B cell (primary cell): ENCODE measurements around the gene PTPN21. TPM values are rescaled to one million over a fixed set of nuclear protein-coding genes. Genes with fewer than 3 reads are reported as not detected.

Experiments used
- ATAC-seq: fragments of 200-7000 bp; cut with Tn5 transposase; one replicate; pipeline ENCODE4 v1.10.0; 2021; ENCODE audit warnings: low read depth, mild to moderate bottlenecking, moderate number of reproducible peaks, moderate library complexity
- CTCF ChIA-PET: fragments of 350-600 bp; sonication (Branson Sonifier 250); formaldehyde crosslinking; loops from one replicate; lab custom pipeline; 2021; ENCODE audit warnings: antibody characterized with exemption, inconsistent platforms; lab: Charles Lee
- POLR2A ChIA-PET: fragments of 350-600 bp; sonication (Branson Sonifier 250); formaldehyde crosslinking; loops from one replicate; lab custom pipeline; 2021; ENCODE audit warnings: antibody characterized with exemption; lab: Charles Lee
- DNase-seq: peaks from one replicate; pipeline ENCODE4 v3.0.0; 2013
- H2AFZ ChIP-seq: 2 replicates; pipeline ENCODE4 v1.6.1; 2012; ENCODE audit warnings: mild to moderate bottlenecking, low read depth, low read length; ENCODE audit not compliant: insufficient read depth, poor library complexity, severe bottlenecking
- H3K27ac ChIP-seq, 2 donors: 1 replicate in 1 of 2; 2 replicates in 1 of 2; pipeline ENCODE4 v1.5.1; 2012 to 2013; ENCODE audit warnings: low read length in 2 of 2, mild to moderate bottlenecking in 2 of 2, moderate library complexity in 1 of 2
- H3K27me3 ChIP-seq, 4 experiments: fragments of 200-600 bp in 1 of 4; sonication (generic) in 1 of 4; replicated peaks in 1 of 4; 1 replicate in 2 of 4; 2 replicates in 2 of 4; pipeline versions ENCODE4 v1.6.1 to v1.7.0; 2013 to 2016; ENCODE audit warnings: low read length in 3 of 4, mild to moderate bottlenecking in 2 of 4, mixed read lengths in 1 of 4, moderate library complexity in 1 of 4; ENCODE audit not compliant: insufficient read depth in 4 of 4, control insufficient read depth in 3 of 4; ENCODE audit errors: control extremely low read depth in 1 of 4
- H3K36me3 ChIP-seq, 2 experiments: replicated peaks in 1 of 2; 1 replicate in 1 of 2; 2 replicates in 1 of 2; pipeline versions ENCODE4 v1.6.1 to v1.7.1; 2013; ENCODE audit warnings: low read length in 1 of 2; ENCODE audit not compliant: insufficient read depth in 2 of 2, control insufficient read depth in 1 of 2; ENCODE audit errors: control extremely low read depth in 1 of 2, extremely low read depth in 1 of 2
- H3K4me1 ChIP-seq, 2 donors: fragments of 200-600 bp in 1 of 2; sonication (generic) in 1 of 2; 1 replicate in 1 of 2; 2 replicates in 1 of 2; pipeline versions ENCODE4 v1.5.1 to v1.6.1; 2013 to 2017; ENCODE audit warnings: low read length in 2 of 2; ENCODE audit not compliant: control insufficient read depth in 2 of 2, insufficient read depth in 2 of 2
- H3K4me2 ChIP-seq: replicated peaks from 2 replicates; pipeline ENCODE3; 2012; ENCODE audit warnings: mild to moderate bottlenecking, low read depth, low read length; ENCODE audit not compliant: poor library complexity, severe bottlenecking
- H3K4me3 ChIP-seq, 5 experiments: fragments of 200-600 bp in 1 of 5; sonication (generic) in 1 of 5; 1 replicate in 3 of 5; 2 replicates in 2 of 5; pipeline versions ENCODE4 v1.5.1 to v1.7.0; 2011 to 2016; ENCODE audit warnings: low read length in 4 of 5, mild to moderate bottlenecking in 4 of 5, low read depth in 2 of 5, control low read depth in 1 of 5, moderate library complexity in 1 of 5; ENCODE audit not compliant: insufficient read depth in 1 of 5; ENCODE audit errors: control extremely low read depth in 1 of 5, extremely low read depth in 1 of 5
- H3K79me2 ChIP-seq: fragments of 200-600 bp; sonication (generic); one replicate; pipeline ENCODE4 v1.6.0; 2016; ENCODE audit warnings: low read length; ENCODE audit not compliant: control insufficient read depth, insufficient read depth
- H3K9ac ChIP-seq: fragments of 200-600 bp; sonication (generic); 2 replicates; pipeline ENCODE4 v1.6.1; 2017; ENCODE audit warnings: mild to moderate bottlenecking, low read length, moderate library complexity
- H3K9me3 ChIP-seq, 3 donors: one replicate each; pipeline versions ENCODE4 v1.6.1 to v1.7.1; 2013; ENCODE audit warnings: low read length in 2 of 3; ENCODE audit not compliant: control insufficient read depth in 2 of 3, insufficient read depth in 1 of 3; ENCODE audit errors: control extremely low read depth in 1 of 3
- H4K20me1 ChIP-seq: 2 replicates; pipeline ENCODE4 v1.6.0; 2012; ENCODE audit warnings: mild to moderate bottlenecking, low read length; ENCODE audit not compliant: insufficient read depth, control insufficient read depth, poor library complexity, severe bottlenecking
- H3K27ac Mint-ChIP-seq: one replicate; pipeline ENCODE4 v1.8.0; 2021; ENCODE audit warnings: mixed read lengths
- H3K27me3 Mint-ChIP-seq: one replicate; pipeline ENCODE4 v1.8.0; 2021; ENCODE audit warnings: mixed read lengths
- H3K4me1 Mint-ChIP-seq: one replicate; pipeline ENCODE4 v1.8.0; 2021; ENCODE audit warnings: mixed read lengths
- H3K4me3 Mint-ChIP-seq: one replicate; pipeline ENCODE4 v1.8.0; 2021; ENCODE audit warnings: mixed read lengths
- H3K9me3 Mint-ChIP-seq: one replicate; pipeline ENCODE4 v1.8.0; 2022; ENCODE audit warnings: mixed read lengths; ENCODE audit not compliant: insufficient read depth
- CTCF ChIP-seq: fragments of 200-600 bp; IDR thresholded peaks from one replicate; pipeline ENCODE4 v1.8.0; 2022; ENCODE audit warnings: antibody characterized with exemption, mild to moderate bottlenecking
- EZH2 ChIP-seq: IDR thresholded peaks from 2 replicates; pipeline ENCODE4 v1.6.1; 2012; ENCODE audit warnings: borderline replicate concordance, low read depth, mild to moderate bottlenecking, moderate library complexity, low read length; ENCODE audit not compliant: insufficient read depth, poor library complexity, severe bottlenecking
- WGBS: methylation state at CpG from one replicate; pipeline ENCODE4 v1.1.5; 2013; ENCODE audit warnings: missing lambda C conversion rate; ENCODE audit not compliant: insufficient coverage; 5-methylcytosine and 5-hydroxymethylcytosine counted together
- intact Hi-C: fragments of 100-400 bp; cut with micrococcal nuclease; formaldehyde crosslinking; loops from one replicate; pipeline ENCODE4 v1.10.0; 2022
- polyA plus RNA-seq: library from polyadenylated mRNA; depleted of rRNA; stranded (reverse); fragments of >200 nt; gene quantifications from 2 replicates; pipeline ENCODE4 v1.2.3, GENCODE V29; 2012
- total RNA-seq, 2 donors: library from RNA; stranded (reverse); fragments of 120-200 nt in 1 of 2; gene quantifications; 1 replicate in 1 of 2; 2 replicates in 1 of 2; pipeline versions ENCODE4 v1.2.3 to v1.2.4, GENCODE V29; 2013 to 2022

PTPN21 gene
- total and polyA plus RNA-seq, 2 donors (not counting 1 experiment from before 2014, with no cell fraction given) = not detected

GRCh38 chr14:88488897-88489296 is 65.9 kb downstream of the PTPN21 start:
- intact Hi-C loops = no loop called here
- H3K4me1 Mint-ChIP-seq = peaks cover 4% of the 10 kb centered on the region
- H3K79me2 ChIP-seq = no peaks in the 10 kb centered on the region
- no peaks in the 10 kb centered on the region for H3K9me3 Mint-ChIP-seq
- H3K27ac Mint-ChIP-seq = no peak overlapping the region
- POLR2A ChIA-PET = no interaction called here
- no peak for ATAC-seq
- H3K9ac ChIP-seq = no peak overlapping the region
- H3K27ac ChIP-seq = no peak overlapping the region
- no peak overlapping the region for H3K4me3 ChIP-seq
- no peak for DNase-seq
- WGBS = 94% methylated on average over 2 of the region's 6 CpGs
- H3K4me3 Mint-ChIP-seq = no peak overlapping the region
- CTCF ChIA-PET = interaction anchor here (1.6 kb wide), 1 partner anchor 20 kb away, joined by 3 read pairs; no protein-coding TSS in a partner anchor
- peaks cover 4% of the 10 kb centered on the region for H3K27me3 Mint-ChIP-seq
- H3K27me3 ChIP-seq = peaks cover 0 to 2% (median 0%) of the 10 kb centered on the region in 4 experiments
- no peak overlapping the region for H2AFZ ChIP-seq
- no peaks in the 10 kb centered on the region for H3K9me3 ChIP-seq
- no peaks in the 10 kb centered on the region for H3K4me1 ChIP-seq
- TF ChIP-seq EZH2 (no peak), CTCF (no peak)
- no peaks in the 10 kb centered on the region for H3K36me3 ChIP-seq
- no peak overlapping the region for H3K4me2 ChIP-seq
- H4K20me1 ChIP-seq = no peaks in the 10 kb centered on the region

GRCh38 chr14:88488081-88488480 is 66.7 kb downstream of the PTPN21 start:
- Histone ChIP-seq H3K36me3 (no peaks in the 10 kb centered on the region), H3K4me1 (no peaks in the 10 kb centered on the region), H3K9ac (no peak overlapping the region), H3K79me2 (no peaks in the 10 kb centered on the region), H3K9me3 (no peaks in the 10 kb centered on the region), H3K27ac (no peak overlapping the region), H3K4me3 (no peak overlapping the region), H4K20me1 (no peaks in the 10 kb centered on the region), H2AFZ (no peak overlapping the region), H3K27me3 (peaks cover 0 to 2% (median 0%) of the 10 kb centered on the region in 4 experiments), H3K4me2 (no peak overlapping the region)
- ChIA-PET POLR2A (no interaction called here), CTCF (interaction anchor here (1.6 kb wide), 1 partner anchor 21 kb away, joined by 3 read pairs; no protein-coding TSS in a partner anchor)
- H3K9me3 Mint-ChIP-seq = no peaks in the 10 kb centered on the region
- WGBS = 86% methylated on average over 7 of the region's 7 CpGs
- no peak overlapping the region for H3K4me3 Mint-ChIP-seq
- ATAC-seq = no peak
- DNase-seq = no peak
- H3K27ac Mint-ChIP-seq = no peak overlapping the region
- intact Hi-C loops = no loop called here
- TF ChIP-seq EZH2 (no peak), CTCF (no peak)
- H3K27me3 Mint-ChIP-seq = peaks cover 11% of the 10 kb centered on the region
- H3K4me1 Mint-ChIP-seq = peaks cover 4% of the 10 kb centered on the region
